ENCODE results near the gene IVD. TPM values are rescaled to one million over a fixed set of nuclear protein-coding genes. Genes with fewer than 3 reads are reported as not detected.

The IVD gene
- polyA plus RNA-seq, 1 of the 3 experiments (the other 2 are of a cell fraction), result 54.2 TPM

DNA sequence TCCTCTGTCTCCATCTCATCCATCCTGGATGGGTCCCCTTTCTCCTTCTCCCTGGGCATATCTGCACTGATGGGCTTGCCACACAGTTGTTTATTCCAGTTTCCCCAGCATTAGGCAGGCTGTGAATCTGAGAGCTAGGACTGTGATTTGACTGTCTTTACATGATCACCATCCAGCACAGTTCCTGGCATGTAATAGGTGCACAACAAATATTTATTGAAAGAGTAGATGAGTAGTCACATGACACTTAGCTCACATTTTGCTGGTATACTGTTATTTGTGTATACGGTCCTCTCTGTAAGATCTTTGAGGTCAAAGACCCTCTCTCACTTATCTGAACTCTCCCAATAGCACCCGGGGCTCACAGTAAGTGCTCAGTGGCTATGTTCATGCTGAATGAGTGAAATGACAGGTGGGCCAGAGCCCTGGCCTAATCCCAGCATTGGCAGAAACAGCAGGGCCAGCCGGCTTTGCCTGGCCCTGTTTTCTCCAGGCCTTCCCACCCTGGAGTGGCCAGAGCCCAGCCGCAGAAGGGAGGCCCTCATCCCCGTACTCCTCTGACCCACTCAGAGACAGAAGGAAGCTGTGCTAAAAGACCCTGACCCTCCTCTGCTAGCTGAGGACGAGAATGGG, 19.0 kb downstream of the IVD start:
- Histone ChIP-seq H3K36me3 (replicated peaks in 1 of 2; ENCODE audit: control insufficient read depth in 1 of 2, insufficient read depth in 2 of 2, low read length in 1 of 2) (no peaks in the 10 kb centered on the region), H3F3A (replicated peaks; ENCODE audit: insufficient read depth) (peaks cover 15% of the 10 kb centered on the region), H3K9me3 (no peaks in the 10 kb centered on the region), H3K79me2 (ENCODE audit: insufficient read depth) (no peaks in the 10 kb centered on the region), H3K9ac (no peak overlapping the region), H3K27me3 (ENCODE audit: insufficient read depth) (no peaks in the 10 kb centered on the region), H3K27ac (ENCODE audit: low read depth in 2 of 2, low read length in 1 of 2) (no peak overlapping the region), H4K20me1 (ENCODE audit: insufficient read depth) (no peaks in the 10 kb centered on the region), H2AFZ (ENCODE audit: low read depth) (no peak overlapping the region), H3K9me2 (no peaks in the 10 kb centered on the region), H3K4me3 (ENCODE audit: low read depth in 2 of 2, low read length in 1 of 2) (no peak overlapping the region), H3K4me1 (ENCODE audit: control insufficient read depth in 1 of 2, insufficient read depth in 2 of 2, low read depth in 1 of 2, low read length in 1 of 2) (peaks cover 0 to 20% of the 10 kb centered on the region in 2 experiments; a peak in 1 of 4 replicates), H3K4me2 (no peak overlapping the region)
- TF ChIP-seq RAD21 (IDR thresholded peaks at IDR 0.05; ENCODE audit: low read length) (no peak), TCF12 (IDR thresholded peaks at IDR 0.05) (no peak), TAF1 (IDR thresholded peaks at IDR 0.05; ENCODE audit: borderline replicate concordance, low read depth, low read length) (no peak), TEAD4 (IDR thresholded peaks at IDR 0.05; ENCODE audit: borderline replicate concordance, insufficient read depth) (no peak), FOSL2 (IDR thresholded peaks at IDR 0.05; ENCODE audit: borderline replicate concordance, low read depth) (no peak), FOXJ3 (CRISPR knock-in tag; IDR thresholded peaks at IDR 0.05) (no peak), SMC3 (IDR thresholded peaks at IDR 0.05; ENCODE audit: low read depth, low read length) (no peak), CHD2 (IDR thresholded peaks at IDR 0.05; ENCODE audit: low read length, partially characterized antibody) (no peak), MAX (IDR thresholded peaks at IDR 0.05; ENCODE audit: low read depth) (no peak), MXI1 (IDR thresholded peaks at IDR 0.05; ENCODE audit: low read depth, low read length) (no peak), JUND (IDR thresholded peaks at IDR 0.05) (no peak), NFIC (IDR thresholded peaks at IDR 0.05; ENCODE audit: borderline replicate concordance) (no peak), FOXM1 (IDR thresholded peaks at IDR 0.05; ENCODE audit: low read depth) (no peak), GABPA (IDR thresholded peaks at IDR 0.05; ENCODE audit: low read depth) (no peak), PBX3 (IDR thresholded peaks at IDR 0.05) (no peak)
- TF ChIP-seq, protein P1, sequence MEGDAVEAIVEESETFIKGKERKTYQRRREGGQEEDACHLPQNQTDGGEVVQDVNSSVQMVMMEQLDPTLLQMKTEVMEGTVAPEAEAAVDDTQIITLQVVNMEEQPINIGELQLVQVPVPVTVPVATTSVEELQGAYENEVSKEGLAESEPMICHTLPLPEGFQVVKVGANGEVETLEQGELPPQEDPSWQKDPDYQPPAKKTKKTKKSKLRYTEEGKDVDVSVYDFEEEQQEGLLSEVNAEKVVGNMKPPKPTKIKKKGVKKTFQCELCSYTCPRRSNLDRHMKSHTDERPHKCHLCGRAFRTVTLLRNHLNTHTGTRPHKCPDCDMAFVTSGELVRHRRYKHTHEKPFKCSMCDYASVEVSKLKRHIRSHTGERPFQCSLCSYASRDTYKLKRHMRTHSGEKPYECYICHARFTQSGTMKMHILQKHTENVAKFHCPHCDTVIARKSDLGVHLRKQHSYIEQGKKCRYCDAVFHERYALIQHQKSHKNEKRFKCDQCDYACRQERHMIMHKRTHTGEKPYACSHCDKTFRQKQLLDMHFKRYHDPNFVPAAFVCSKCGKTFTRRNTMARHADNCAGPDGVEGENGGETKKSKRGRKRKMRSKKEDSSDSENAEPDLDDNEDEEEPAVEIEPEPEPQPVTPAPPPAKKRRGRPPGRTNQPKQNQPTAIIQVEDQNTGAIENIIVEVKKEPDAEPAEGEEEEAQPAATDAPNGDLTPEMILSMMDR (IDR thresholded peaks at IDR 0.05), result no peak
- POLR2A ChIA-PET, result interaction anchor here (1.0 kb wide), 1 partner anchor 85 kb away, joined by 3 read pairs; no protein-coding TSS in a partner anchor
- CTCF ChIA-PET, result interaction anchor here (0.9 to 16.9 kb wide), 4 partner anchors 17 to 146 kb away, joined by 3 to 299 read pairs (median 40); partner anchors contain the start of genes BAHD1, CCDC9B and INAFM2
- no peak for DNase-seq
- WGBS (ENCODE audit: low lambda C conversion rate), result 69% methylated on average over 4 of the region's 6 CpGs

All from SK-N-SH (cell line).